HG03442 (cell line): ENCODE data around the gene RNGTT.
"Not testable (repeated sequence)": the region's sequence is repeated elsewhere in the genome, so short reads cannot be mapped to it uniquely, and the experiment has no call there.

Experiments
- ATAC-seq: cut with Tn5 transposase; IDR thresholded peaks from one replicate; pipeline ENCODE4 v1.9.1; 2021; ENCODE audit warnings: mild to moderate bottlenecking, moderate library complexity; ENCODE audit not compliant: unreplicated experiment

Gene RNGTT

DNA sequence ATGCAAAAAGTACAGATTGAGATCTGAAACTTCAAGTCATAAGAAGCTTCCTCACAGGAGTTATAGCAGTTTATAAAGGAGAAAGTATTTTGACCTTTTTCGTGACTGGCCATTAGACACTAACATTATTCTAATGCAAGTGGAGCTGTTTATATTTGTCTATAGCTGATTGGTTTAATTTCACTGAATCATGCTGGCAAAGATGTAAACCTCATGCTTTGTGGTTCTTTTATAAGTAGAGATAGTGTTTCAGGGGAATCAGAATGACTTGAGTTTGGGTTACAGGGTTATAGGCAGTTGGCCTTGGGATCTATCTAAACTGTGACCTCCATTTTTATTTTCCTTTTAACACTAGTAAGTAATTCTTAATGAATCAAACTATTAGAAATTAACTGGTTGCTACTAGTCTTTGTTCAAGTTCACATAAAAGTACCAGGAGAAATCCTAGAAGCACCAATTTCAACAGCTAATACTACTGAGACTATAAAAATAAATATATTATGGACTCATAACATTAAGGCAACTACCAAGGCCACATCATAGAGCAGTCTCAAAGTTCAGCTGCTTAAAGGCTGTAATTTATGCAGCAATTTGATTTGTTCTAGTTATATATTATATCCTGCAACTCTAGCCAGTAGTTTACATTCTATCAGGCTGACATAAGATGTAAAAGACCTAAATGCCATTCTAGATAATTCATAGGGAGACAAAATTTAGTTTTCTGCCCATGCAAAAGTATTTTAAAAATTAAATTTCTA lies 94.0 kb downstream of the RNGTT start:
- ATAC-seq = no peak

DNA sequence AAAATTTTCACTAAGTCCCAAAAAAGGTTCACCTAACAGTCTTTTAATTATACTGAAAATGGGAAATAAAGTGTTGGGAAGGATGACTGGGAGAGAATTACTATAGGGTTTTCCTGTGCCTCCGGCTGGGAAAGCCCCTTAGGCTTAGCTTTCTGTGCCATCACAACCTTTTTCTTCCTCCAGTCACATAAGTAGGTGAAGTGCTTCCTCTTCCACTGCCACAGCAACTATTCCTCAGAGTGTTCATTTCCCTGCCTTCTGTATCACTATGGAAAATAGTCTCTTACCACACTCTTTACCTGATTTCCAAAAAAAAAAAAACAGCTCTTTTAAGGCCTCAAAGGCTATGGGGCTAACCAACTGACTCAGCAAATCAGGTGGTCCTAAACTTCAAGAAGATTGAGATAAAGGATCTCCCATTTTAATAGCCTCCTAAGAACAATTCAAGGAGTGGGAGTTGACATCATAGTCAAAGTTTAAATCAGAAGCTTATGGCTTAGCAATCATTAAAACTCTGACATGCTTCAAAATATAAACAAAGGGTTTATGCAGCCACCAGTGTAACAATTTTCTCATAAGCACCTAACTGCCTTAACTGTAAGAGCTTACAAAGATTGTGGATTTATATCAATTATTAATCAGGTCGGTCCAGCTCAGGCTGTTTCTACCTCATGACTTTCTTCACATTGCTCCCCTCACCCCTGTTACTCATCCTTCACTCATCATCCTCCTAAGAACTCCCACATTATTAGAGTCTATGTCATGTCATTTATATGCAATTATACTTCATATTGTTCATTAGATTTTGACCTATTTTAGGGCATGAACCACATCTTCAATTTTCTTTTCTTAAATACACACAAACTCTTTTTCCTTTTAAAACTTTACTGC lies 95.3 kb downstream of the RNGTT start:
- ATAC-seq = no peak

DNA sequence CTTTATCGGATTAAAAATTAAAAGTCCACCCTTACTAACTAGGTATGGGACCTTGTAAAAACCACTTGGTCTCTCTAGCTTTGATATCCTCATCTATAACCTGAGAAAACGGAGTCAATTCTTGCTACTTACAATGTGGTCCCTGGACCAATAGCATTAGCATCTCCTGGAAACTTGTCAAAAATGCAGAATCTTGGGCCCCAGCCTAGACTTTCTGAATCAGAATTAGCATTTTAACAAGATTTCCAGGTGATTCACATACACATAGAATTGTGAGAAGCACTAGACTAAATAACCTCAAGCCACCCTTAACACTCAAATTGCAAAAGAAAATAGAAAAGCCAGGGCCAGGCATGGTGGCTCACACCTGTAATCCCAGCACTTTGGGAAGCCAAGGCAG lies 96.6 kb downstream of the RNGTT start:
- no peak for ATAC-seq

GRCh38 chr6:88865275-88865674 lies 98.1 kb downstream of the RNGTT start:
- ATAC-seq = no peak

DNA sequence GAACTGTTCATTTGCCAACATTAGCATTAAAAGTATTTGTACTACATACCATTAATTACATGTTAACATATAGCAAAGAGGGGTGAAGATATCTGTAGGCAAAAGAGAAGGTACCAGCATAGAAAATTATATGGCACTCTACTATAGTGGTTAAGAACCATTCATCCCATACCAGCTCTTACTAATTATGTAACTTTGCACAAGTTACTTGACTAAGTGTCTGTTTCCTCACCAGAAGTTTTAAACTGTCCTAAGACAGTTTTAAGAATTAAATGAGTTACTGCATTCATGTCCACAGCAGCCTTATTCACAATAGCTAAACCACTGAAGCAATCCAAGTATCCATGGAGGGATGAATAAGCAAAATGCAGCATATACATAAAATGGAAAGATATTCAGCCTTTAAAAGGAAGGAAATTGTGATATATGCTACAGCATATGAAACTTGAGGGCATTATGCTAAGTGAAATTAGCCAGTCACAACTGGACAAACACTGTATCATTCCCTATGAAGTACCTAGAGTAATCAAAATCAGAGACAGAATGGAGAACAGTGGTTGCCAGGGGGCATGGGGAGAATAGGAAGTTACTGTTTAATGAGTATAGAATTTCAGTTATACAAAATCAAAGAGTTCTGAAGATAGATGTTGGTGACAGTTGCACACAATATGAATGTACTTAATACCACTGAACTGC lies 98.9 kb downstream of the RNGTT start:
- no peak for ATAC-seq

- no peak for ATAC-seq
These were observed 103.1 kb downstream of the RNGTT start for GRCh38 chr6:88860310-88860709.

GRCh38 chr6:88858455-88858854 lies 105.0 kb downstream of the RNGTT start:
- no peak for ATAC-seq

DNA sequence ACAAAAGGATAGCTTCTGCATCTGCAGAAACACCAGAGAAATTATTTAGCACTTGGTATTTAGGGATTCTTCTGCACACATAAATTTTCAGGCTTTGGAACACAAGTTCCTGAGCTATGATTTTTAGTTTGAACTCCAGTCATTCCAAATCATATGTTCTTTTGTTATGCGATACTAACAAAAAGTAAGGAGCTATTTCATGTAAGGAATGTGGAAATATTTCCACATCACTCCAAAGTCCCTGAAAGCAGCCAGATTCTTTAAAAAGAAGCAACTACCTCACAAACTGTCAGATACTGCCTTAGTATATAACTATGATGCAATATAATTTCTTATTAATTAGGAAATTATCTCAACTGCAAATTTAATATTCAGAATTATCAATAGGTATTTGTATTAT lies 106.9 kb downstream of the RNGTT start:
- ATAC-seq = no peak

- ATAC-seq = no peak
These were observed 107.8 kb downstream of the RNGTT start for GRCh38 chr6:88855541-88856147.

DNA sequence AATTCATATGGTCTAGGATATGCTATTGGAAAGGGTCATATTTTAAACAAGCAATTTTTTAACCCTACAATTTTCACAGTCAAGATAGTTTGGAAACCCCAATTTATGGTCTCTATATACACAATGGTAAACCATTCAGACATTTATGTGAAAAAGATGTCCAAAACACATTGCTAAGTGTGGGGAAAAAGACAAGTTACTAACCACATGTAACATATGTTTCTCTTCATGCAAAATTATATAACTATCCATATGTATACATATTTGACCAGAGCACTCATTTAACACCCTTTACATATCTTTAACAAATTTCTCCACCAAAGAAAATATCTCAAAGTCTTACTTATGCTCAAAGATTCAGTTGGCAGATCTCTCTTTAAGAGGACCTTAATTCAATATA lies 110.6 kb downstream of the RNGTT start:
- no peak for ATAC-seq

DNA sequence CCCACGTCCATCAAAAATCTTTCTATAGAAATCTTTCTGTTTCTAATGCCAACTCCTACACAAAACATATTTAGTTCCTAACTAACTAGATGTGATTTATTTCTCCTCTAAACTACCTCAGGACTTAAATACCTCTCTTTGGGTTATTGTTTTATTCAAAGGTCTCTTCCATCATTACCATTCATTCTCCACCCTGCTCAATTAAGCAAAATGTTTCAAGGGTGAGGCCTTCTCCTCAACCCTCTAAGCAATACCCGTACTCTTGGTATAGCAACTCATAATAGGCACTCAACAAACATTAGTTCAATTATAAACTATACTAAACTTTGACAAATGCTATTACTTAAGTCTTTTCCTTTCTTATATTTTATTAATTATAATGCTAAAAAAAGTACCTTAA lies 111.4 kb downstream of the RNGTT start:
- ATAC-seq = no peak

GRCh38 chr6:88848870-88849269 lies 114.5 kb downstream of the RNGTT start:
- no peak for ATAC-seq

DNA sequence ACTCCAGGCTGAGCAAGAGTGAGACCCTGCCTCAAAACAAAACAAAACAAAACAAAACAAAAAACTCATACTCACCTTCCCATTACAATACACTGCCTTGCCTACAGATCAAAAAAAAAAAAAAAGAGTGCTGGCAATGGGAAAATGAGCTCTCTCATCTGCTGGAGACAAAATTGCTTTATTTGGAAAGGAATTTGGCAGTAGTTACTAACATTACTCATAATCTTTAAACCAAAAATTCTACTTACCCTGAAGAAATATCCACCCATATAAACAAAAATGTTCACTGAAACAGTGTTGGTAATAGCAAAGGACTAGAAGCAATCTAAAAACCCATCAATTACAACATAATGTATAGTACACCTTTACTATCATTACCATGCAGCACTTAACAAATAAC lies 120.4 kb downstream of the RNGTT start:
- ATAC-seq = no peak

GRCh38 chr6:88842320-88842719 lies 121.1 kb downstream of the RNGTT start:
- no peak for ATAC-seq

GRCh38 chr6:88840796-88841539 lies 122.5 kb downstream of the RNGTT start:
- ATAC-seq = no peak

DNA sequence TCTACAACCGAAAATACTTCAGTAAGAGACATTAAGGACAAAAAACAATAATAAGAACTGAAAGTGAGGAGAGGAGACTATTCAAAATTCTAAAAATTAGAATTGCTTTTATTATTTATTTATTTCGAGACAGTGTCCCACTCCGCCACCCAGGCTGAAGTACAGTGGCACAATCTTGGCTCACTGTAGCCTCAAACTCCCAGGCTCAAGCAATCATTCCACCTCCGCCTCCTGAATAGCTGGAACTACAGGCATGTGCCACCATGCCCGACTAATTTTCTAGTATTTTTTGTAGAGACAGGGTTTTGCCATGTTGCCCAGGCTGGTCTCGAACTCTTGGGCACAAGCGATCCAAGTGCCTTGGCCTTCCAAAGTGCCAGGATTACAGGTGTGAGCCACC lies 123.1 kb downstream of the RNGTT start:
- no peak for ATAC-seq

DNA sequence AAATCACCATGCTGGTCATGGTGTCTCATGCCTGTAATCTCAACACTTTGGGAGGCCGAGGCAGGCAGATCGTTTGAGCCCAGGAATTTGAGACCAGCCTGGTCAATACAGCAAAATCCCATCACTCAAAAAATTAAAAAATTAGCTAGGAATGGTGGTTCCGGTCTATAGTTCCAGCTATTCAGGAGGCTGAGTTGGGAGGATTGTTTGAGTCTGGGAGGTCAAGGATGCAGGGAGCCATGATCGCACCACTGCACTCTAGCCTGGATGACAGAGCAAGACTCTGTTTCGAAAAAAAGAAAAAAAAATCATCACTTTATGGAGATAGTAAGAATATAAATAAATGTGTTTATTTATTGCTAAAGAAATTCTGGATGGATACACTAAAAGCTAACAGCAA lies 124.1 kb downstream of the RNGTT start:
- ATAC-seq = no peak

DNA sequence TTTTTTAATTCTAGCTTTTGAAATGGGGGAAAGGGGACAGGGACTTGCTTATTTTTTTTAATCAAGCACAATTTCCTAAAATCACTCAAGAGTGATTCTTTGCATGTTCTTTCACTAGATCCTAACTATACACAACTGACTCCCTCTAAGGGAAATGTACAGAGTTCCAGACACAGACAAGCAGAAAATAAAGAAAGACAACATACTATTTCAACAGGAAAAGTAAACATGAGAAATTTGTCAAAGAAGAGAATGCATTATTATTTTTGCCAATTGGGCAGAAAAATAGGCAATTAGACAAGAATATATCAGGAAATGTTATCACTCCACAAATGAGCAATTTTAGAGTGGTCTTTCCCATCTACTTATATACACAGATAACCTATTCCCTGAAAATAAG lies 128.2 kb downstream of the RNGTT start:
- no peak for ATAC-seq

DNA sequence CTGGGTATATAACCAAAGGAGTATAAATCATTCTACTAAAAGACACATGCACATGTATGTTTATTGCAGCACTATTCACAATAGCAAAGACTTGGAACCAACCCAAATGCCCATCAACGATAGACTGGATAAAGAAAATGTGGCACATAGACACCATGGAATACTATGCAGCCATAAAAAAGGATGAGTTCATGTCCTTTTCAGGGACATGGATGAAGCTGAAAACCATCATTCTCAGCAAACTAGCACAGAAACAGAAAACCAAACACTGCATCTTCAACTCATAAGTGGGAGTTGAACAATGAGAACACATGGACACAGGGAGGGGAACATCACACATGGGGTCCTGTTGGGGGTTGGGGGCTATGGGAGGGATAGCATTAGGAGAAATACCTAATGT lies 130.3 kb downstream of the RNGTT start:
- ATAC-seq = not testable (repeated sequence)

GRCh38 chr6:88827599-88827998 lies 135.8 kb downstream of the RNGTT start:
- ATAC-seq = not testable (repeated sequence)
